Measurements from ENCODE around the gene SMIM22.

- TF ChIP-seq CTCF (conservative IDR thresholded peaks at IDR 0.05 in 1 of 2, IDR thresholded peaks at IDR 0.05 in 1 of 2; ENCODE audit: low read depth in 1 of 2, low read length in 2 of 2) (no peak), EZH2 (IDR thresholded peaks at IDR 0.05; ENCODE audit: low read length, missing control alignments) (no peak)
Measured at GRCh38 chr16:4795828-4796572, 831 bp downstream of the SMIM22 start.
